ENCODE data around the gene SFXN4. TPM values are rescaled to one million over a fixed set of nuclear protein-coding genes. Genes with fewer than 3 reads are reported as not detected.

The SFXN4 gene
- total and polyA plus RNA-seq, 2 donors (not counting 1 experiment from before 2014, with no cell fraction given): 10.3 to 17.7 TPM

DNA sequence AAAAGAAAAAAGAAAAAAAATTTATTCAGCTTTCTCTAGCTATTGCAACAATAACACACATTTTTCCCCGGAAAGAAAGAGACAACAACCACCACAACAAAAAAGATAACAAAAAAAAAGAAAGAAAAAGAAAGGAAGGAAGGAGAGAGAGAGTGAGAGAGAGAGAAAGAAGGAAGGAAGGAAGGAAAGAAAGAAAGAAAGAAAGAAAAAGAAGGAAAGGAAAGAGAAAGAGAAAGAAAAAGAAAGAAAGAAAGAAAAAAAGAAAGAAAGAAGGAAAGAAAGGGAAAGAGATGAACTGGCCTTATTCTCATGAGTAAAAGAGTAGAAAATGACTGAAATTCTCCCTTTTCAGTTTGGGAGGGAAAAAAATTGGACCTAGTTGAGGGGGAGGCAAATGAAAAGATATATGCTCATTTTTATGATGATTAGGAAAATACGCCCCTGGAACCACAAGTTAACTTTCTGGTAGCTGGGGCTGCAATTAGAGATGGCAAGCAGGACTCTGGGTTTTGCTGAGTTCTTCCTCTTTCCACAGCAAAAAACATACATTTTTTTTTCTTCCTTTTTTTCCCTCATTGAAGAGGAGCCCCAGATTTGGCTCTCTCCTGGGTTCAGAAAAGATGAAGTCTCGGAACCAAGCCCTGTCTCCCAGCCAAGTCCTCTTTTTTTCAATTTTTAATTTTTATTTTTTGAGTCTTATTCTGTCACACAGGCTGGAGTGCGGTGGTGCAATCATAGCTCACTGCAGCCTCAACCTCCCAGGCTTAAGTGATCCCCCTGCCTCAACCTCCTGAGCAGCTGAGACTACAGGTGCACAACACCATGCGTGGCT, 25.7 kb upstream of the SFXN4 start:
- no peak overlapping the region for H3K9ac ChIP-seq (ENCODE audit: insufficient read depth, low read length)
- no peaks in the 10 kb centered on the region for H3K36me3 ChIP-seq (ENCODE audit: control insufficient read depth, insufficient read depth, low read length)
- H4K20me1 ChIP-seq (ENCODE audit: control insufficient read depth, extremely low read depth, insufficient read depth, low read length): no peaks in the 10 kb centered on the region
- H3K27ac ChIP-seq (ENCODE audit: insufficient read depth, low read length): no peak overlapping the region
- H3K79me2 ChIP-seq (ENCODE audit: control insufficient read depth, insufficient read depth, low read length): no peaks in the 10 kb centered on the region
- H3K9me3 ChIP-seq (ENCODE audit: control insufficient read depth, insufficient read depth, low read depth, low read length): no peaks in the 10 kb centered on the region
- TF ChIP-seq, protein P1, sequence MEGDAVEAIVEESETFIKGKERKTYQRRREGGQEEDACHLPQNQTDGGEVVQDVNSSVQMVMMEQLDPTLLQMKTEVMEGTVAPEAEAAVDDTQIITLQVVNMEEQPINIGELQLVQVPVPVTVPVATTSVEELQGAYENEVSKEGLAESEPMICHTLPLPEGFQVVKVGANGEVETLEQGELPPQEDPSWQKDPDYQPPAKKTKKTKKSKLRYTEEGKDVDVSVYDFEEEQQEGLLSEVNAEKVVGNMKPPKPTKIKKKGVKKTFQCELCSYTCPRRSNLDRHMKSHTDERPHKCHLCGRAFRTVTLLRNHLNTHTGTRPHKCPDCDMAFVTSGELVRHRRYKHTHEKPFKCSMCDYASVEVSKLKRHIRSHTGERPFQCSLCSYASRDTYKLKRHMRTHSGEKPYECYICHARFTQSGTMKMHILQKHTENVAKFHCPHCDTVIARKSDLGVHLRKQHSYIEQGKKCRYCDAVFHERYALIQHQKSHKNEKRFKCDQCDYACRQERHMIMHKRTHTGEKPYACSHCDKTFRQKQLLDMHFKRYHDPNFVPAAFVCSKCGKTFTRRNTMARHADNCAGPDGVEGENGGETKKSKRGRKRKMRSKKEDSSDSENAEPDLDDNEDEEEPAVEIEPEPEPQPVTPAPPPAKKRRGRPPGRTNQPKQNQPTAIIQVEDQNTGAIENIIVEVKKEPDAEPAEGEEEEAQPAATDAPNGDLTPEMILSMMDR (conservative IDR thresholded peaks at IDR 0.05 in 1 of 2, IDR thresholded peaks at IDR 0.05 in 1 of 2; ENCODE audit: low read depth in 1 of 2, low read length in 2 of 2): no peak
- TF ChIP-seq EZH2 (IDR thresholded peaks at IDR 0.05; ENCODE audit: low read length, missing control alignments): no peak
- H3K4me2 ChIP-seq (ENCODE audit: extremely low read depth, insufficient read depth, low read length): no peak overlapping the region
- no peak overlapping the region for H3K4me3 ChIP-seq (replicated peaks in 1 of 4; ENCODE audit: control extremely low read depth in 1 of 4, insufficient read depth in 1 of 4, low read depth in 3 of 4, low read length in 4 of 4)
- DNase-seq (ENCODE audit: low read depth in 2 of 2): no peak
- H2AFZ ChIP-seq (ENCODE audit: low read length): no peak overlapping the region
- H3K27me3 ChIP-seq (ENCODE audit: control insufficient read depth, insufficient read depth, low read length): no peaks in the 10 kb centered on the region
- H3K4me1 ChIP-seq (ENCODE audit: control insufficient read depth, extremely low read depth, insufficient read depth, low read length): peaks cover 7% of the 10 kb centered on the region

DNA sequence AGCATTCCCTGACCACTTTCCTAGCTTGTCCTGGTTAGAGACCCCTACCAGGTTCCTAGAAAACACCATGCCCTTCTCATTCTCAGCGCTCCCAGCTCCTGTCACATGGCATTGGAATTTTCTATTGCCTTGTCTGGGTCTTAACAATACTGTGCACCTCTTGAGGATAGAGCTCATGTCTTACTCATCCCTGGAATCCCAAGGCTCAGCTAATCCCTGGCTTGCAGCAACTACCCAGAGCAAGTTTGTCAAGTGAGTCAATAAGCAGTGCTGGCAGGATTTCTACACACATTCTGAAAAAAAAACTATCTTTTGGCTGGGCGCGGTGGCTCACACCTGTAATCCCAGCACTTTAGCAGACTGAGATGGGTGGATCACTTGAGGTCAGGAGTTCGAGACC, 24.8 kb upstream of the SFXN4 start:
- H2AFZ ChIP-seq (ENCODE audit: low read length): no peak overlapping the region
- peak; percentile 84 to 100 for DNase-seq (ENCODE audit: low read depth in 2 of 2)
- H3K4me3 ChIP-seq (replicated peaks in 1 of 4; ENCODE audit: control extremely low read depth in 1 of 4, insufficient read depth in 1 of 4, low read depth in 3 of 4, low read length in 4 of 4): no peak overlapping the region
- TF ChIP-seq, protein P1 (conservative IDR thresholded peaks at IDR 0.05 in 1 of 2, IDR thresholded peaks at IDR 0.05 in 1 of 2; ENCODE audit: low read depth in 1 of 2, low read length in 2 of 2): no peak
- no peak for TF ChIP-seq EZH2 (IDR thresholded peaks at IDR 0.05; ENCODE audit: low read length, missing control alignments)
- no peaks in the 10 kb centered on the region for H3K27me3 ChIP-seq (ENCODE audit: control insufficient read depth, insufficient read depth, low read length)
- H3K36me3 ChIP-seq (ENCODE audit: control insufficient read depth, insufficient read depth, low read length): no peaks in the 10 kb centered on the region
- peak overlapping the region; percentile 8 for H3K27ac ChIP-seq (ENCODE audit: insufficient read depth, low read length)
- H3K9ac ChIP-seq (ENCODE audit: insufficient read depth, low read length): no peak overlapping the region
- H3K4me2 ChIP-seq (ENCODE audit: extremely low read depth, insufficient read depth, low read length): peak overlapping the region; percentile 32
- no peaks in the 10 kb centered on the region for H3K79me2 ChIP-seq (ENCODE audit: control insufficient read depth, insufficient read depth, low read length)
- H4K20me1 ChIP-seq (ENCODE audit: control insufficient read depth, extremely low read depth, insufficient read depth, low read length): no peaks in the 10 kb centered on the region
- no peaks in the 10 kb centered on the region for H3K9me3 ChIP-seq (ENCODE audit: control insufficient read depth, insufficient read depth, low read depth, low read length)
- H3K4me1 ChIP-seq (ENCODE audit: control insufficient read depth, extremely low read depth, insufficient read depth, low read length): peaks cover 7% of the 10 kb centered on the region

DNA sequence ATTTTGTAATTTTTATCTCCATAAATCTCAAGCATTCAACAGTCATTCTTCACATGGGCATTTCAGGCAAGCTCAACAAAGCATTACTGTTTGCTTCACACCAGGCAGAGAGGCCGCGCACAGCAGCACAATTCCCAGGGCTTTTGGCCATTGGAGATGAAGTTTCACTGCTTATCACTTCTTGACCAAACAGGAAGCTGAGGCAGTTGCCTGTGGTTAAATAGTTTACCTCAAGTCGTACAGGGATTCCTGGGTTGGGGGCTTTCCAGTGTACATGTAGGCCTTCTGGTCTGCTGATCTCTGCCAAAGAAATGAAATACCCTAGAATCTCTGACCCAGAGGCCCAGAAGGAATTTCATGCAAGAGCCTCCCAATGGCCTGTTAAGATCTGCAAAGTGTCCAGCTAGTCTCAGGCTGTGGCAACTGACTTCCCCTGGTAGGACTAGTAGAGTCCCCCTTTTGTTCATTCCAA, 24.3 kb upstream of the SFXN4 start:
- H3K27ac ChIP-seq (ENCODE audit: insufficient read depth, low read length): peak overlapping the region; percentile 8
- peak; percentile 57 to 94 for DNase-seq (ENCODE audit: low read depth in 2 of 2)
- peaks cover 7% of the 10 kb centered on the region for H3K4me1 ChIP-seq (ENCODE audit: control insufficient read depth, extremely low read depth, insufficient read depth, low read length)
- H3K9me3 ChIP-seq (ENCODE audit: control insufficient read depth, insufficient read depth, low read depth, low read length): no peaks in the 10 kb centered on the region
- H3K4me2 ChIP-seq (ENCODE audit: extremely low read depth, insufficient read depth, low read length): no peak overlapping the region
- H3K79me2 ChIP-seq (ENCODE audit: control insufficient read depth, insufficient read depth, low read length): no peaks in the 10 kb centered on the region
- H3K27me3 ChIP-seq (ENCODE audit: control insufficient read depth, insufficient read depth, low read length): no peaks in the 10 kb centered on the region
- TF ChIP-seq, protein P1 (conservative IDR thresholded peaks at IDR 0.05 in 1 of 2, IDR thresholded peaks at IDR 0.05 in 1 of 2; ENCODE audit: low read depth in 1 of 2, low read length in 2 of 2): no peak
- no peak for TF ChIP-seq EZH2 (IDR thresholded peaks at IDR 0.05; ENCODE audit: low read length, missing control alignments)
- H3K9ac ChIP-seq (ENCODE audit: insufficient read depth, low read length): no peak overlapping the region
- no peak overlapping the region for H2AFZ ChIP-seq (ENCODE audit: low read length)
- H3K36me3 ChIP-seq (ENCODE audit: control insufficient read depth, insufficient read depth, low read length): no peaks in the 10 kb centered on the region
- H3K4me3 ChIP-seq (replicated peaks in 1 of 4; ENCODE audit: control extremely low read depth in 1 of 4, insufficient read depth in 1 of 4, low read depth in 3 of 4, low read length in 4 of 4): no peak overlapping the region
- no peaks in the 10 kb centered on the region for H4K20me1 ChIP-seq (ENCODE audit: control insufficient read depth, extremely low read depth, insufficient read depth, low read length)
